Measurements from ENCODE around the gene MROH2A.

MROH2A gene

DNA sequence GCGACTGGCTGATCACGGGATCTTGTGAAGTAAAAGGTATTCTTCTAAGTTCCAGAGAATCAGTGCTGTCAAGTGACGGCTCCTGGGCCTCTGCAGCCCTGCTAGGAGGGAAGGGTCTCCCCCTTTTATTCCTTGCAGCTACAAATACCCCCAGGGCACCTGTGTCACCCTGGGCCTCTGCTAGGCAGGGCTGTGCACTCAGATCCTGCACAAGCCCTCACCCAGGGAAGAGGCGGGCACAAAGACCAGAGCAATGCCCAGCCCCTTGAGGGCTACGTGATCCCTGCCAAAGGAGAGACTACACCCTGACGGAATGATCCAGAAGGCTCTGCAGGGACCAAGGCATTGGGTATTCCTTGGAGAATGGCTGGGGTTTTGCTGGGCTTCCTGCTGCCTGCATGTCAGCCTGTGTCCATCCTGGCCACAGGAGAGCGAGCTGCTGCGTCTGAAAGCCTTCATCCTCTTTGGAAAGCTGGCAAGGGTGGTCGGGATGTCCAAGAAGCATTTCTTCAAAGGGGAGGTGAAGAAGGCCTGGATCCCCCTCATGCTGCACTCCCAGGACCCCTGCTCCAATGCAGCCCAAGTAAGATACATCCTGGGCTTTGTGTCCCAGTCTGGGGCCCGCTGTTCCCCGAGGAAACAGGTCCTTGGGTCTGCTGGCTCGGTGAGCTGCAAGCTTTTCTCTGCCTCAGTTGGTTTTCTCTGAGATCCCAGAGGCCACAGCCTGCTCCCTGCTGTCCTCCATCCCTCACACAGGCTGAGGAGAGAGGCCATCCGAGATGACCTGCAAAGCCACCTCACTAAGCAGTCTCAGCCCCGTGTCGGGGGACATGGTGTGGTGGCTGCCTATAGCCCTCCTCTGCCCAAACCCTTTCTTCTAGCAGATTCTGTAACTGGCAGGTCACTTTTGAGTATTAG, 51.3 kb downstream of the MROH2A start:
- TF ChIP-seq, protein P1, sequence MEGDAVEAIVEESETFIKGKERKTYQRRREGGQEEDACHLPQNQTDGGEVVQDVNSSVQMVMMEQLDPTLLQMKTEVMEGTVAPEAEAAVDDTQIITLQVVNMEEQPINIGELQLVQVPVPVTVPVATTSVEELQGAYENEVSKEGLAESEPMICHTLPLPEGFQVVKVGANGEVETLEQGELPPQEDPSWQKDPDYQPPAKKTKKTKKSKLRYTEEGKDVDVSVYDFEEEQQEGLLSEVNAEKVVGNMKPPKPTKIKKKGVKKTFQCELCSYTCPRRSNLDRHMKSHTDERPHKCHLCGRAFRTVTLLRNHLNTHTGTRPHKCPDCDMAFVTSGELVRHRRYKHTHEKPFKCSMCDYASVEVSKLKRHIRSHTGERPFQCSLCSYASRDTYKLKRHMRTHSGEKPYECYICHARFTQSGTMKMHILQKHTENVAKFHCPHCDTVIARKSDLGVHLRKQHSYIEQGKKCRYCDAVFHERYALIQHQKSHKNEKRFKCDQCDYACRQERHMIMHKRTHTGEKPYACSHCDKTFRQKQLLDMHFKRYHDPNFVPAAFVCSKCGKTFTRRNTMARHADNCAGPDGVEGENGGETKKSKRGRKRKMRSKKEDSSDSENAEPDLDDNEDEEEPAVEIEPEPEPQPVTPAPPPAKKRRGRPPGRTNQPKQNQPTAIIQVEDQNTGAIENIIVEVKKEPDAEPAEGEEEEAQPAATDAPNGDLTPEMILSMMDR (IDR thresholded peaks at IDR 0.05): no peak

DNA sequence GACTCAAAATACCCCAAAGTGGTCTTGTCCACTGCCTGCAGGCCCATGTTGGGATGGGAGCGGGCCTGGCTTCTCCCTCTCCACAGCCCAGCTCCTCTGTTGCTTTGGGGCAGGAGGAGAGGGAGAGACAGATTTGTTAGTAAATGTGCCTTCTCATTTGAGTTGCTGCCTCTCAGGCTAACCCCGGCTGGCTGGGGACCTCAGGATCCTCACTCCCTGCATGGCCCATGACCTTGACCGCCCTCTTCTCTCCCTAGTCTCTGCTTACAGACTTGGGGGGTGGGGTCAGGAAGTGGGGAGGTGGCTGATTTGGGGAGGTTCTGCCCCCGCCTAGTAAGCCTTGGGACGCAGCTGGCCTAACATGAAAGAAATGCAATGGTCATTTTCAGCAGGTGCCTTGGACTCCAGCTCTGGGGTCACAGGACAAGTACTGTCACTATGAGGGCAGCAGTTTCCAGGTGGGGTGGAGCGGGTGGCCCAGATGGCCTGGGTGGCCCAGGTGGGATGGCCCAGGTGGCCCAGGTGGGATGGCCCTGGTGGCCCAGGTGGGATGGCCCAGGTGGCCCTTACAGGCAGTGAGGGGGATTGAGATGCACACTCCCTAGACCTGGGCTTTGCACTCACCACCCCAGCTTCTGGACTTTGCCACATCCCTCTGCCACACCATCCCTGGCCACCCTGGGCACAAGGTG, 52.1 kb downstream of the MROH2A start:
- TF ChIP-seq, protein P1 (IDR thresholded peaks at IDR 0.05): no peak

DNA sequence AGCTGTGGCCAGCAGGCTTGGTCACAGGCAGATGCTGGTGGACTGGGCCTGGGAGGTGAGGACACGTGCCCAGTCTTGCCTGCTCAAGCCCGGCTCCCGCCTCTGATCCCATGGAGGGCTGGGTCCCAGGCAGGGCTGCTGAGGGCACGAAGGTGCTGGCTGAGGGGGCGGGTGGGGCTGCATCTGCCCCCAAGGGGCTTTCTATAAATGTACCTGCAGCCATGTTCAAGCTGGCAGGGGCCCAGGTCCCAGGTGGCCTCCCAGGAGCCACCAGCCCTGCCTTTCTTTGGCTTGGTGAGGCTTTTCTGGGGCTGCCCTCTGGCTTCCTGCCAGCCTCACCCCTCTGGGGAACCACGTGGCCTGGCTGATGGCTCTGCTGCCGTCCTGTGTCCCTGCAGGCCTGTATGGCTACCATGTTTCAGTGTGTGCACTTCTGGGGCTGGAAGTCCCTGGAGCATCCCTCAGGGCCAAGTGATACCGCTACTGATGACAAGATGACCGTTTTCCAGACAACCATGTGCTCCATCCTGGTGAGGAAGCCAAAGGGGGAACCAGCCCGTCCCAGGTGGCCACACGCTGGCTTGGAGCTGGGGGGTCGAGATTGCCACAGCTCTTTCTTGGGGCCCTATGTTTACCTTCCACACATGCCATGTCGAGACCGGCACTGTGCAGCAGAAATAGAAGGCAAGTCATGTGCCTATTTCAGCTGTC, 53.0 kb downstream of the MROH2A start:
- TF ChIP-seq, protein P1 (IDR thresholded peaks at IDR 0.05): no peak

DNA sequence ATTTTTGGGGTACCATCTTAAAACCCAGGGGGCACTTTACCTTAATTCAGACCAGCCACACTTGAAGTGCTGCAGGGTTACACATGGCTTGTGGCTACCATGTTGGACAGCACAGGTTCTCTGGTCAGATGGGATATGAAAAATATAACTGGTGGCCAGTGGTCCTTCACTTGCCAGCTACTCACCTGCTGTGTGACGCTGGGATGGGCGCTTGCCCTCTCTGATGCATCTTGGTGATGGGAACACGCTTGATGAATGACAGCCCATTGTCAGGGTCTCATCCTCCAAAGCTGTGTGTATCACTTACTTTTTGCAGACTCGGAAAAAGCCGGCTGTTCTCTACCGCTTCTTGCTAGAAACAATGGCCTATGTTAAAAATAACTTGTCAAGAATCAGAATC, 53.7 kb downstream of the MROH2A start:
- TF ChIP-seq, protein P1 (IDR thresholded peaks at IDR 0.05): no peak

DNA sequence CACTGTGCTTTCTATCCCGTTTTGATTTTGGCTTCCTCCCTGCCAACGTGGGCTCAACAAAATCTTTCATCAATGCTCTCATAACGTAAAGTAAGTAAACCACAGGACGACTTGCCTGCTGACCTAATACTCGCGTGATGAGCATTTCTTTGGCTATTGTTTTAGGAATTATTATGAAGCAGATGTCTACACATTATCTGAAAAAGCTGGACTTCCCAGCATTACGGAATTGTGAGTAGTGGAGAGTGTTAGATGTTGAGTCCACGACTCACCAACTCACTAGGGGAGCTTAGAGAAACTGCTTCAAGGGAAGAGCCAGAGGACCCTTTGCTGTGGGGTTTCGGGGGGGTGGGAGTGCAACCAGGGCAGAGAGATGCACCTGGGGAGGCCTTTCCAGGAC, 54.3 kb downstream of the MROH2A start:
- TF ChIP-seq, protein P1 (IDR thresholded peaks at IDR 0.05): no peak

DNA sequence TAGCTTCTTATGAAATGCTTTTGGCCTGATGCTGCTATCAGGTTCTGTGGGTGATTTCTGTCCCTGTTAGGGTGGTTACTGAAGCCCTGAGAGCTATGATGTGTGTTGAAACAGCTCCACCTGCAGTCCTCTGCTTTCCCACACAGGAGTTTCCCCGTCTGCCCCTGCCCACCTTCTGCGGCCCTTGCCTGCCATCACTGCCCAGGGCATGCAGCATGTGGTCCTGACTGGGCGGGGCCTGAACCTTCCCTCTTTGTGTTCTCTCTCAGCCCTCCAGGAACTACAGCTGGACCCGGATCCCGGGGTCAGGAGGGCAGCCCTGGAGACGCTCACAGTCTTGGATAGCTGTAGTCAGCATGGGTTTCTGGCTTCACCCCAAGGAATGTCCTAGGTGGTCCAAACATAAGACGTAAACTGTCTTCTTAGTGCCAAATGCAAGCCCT, 54.8 kb downstream of the MROH2A start:
- TF ChIP-seq, protein P1 (IDR thresholded peaks at IDR 0.05): no peak

DNA sequence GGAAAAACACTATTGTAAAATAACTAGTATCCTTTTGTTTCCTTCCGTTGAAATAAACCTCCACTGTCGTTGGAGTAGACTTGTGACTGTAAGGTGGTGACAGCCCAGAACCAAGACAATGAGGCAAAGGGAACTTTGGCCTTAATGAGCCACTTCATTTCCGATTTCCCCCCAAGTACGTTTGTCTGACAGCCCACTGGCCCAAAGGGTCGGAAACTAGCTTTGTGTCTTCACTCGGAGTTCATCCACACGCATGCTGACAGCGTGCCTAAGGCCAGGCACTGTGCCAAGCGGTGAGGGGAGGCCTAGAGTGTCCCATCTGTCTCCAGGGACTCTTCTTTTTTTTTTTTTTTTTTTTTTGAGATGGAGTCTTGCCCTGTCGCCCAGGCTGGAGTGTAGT, 55.2 kb downstream of the MROH2A start:
- TF ChIP-seq, protein P1 (IDR thresholded peaks at IDR 0.05): no peak
